HL-60 (cell line): ENCODE measurements around the gene MAP3K8.
A peak's percentile ranks its signal among the peaks of the same experiment; 100 is the strongest.

Source experiments
- DNase-seq, 2 experiments: peaks; one replicate each; pipeline ENCODE4 v3.0.0-alpha.2; 2010 to 2020; ENCODE audit warnings: low read depth in 1 of 2, low spot score in 1 of 2
- H3K27ac ChIP-seq: fragments of 250-450 bp; sonication (Bioruptor Pico); replicated peaks from 2 replicates; pipeline ENCODE4 v1.5.1; 2020; ENCODE audit warnings: mild to moderate bottlenecking, moderate library complexity
- H3K27me3 ChIP-seq: fragments of 250-450 bp; sonication (Bioruptor Pico); 2 replicates; pipeline ENCODE4 v1.5.1; 2021; ENCODE audit warnings: mild to moderate bottlenecking, moderate library complexity; ENCODE audit not compliant: insufficient read depth, poor library complexity, severe bottlenecking
- H3K4me3 ChIP-seq: replicated peaks from 2 replicates; pipeline ENCODE4 v1.5.1; 2011; ENCODE audit warnings: mild to moderate bottlenecking, control low read depth, low read length; ENCODE audit not compliant: insufficient read depth
- CTCF ChIP-seq: IDR thresholded peaks from one replicate; pipeline ENCODE4 v1.5.1; 2011; ENCODE audit warnings: low read length, control low read depth, inconsistent platforms; ENCODE audit not compliant: insufficient read depth
- GABPA ChIP-seq: IDR thresholded peaks from 2 replicates; pipeline ENCODE4 v1.6.1; 2012; ENCODE audit warnings: low read depth
- POLR2AphosphoS5 ChIP-seq: IDR thresholded peaks from 2 replicates; pipeline ENCODE4 v1.6.1; 2012; ENCODE audit warnings: low read depth
- REST ChIP-seq: IDR thresholded peaks from 2 replicates; pipeline ENCODE4 v1.6.1; 2012; ENCODE audit warnings: low read depth; ENCODE audit not compliant: insufficient replicate concordance
- SPI1 ChIP-seq: IDR thresholded peaks from 2 replicates; pipeline ENCODE4 v1.6.1; 2012; ENCODE audit warnings: low read depth, mild to moderate bottlenecking, borderline replicate concordance

Gene MAP3K8

GRCh38 chr10:30433306-30433729, 666 bp upstream of the MAP3K8 start:
- TF ChIP-seq SPI1 (no peak), POLR2AphosphoS5 (no peak; the same call in 1 of the 2 replicates), CTCF (no peak), REST (no peak), GABPA (no peak)

GRCh38 chr10:30434273-30435072, 489 bp downstream of the MAP3K8 start:
- DNase-seq: peak; percentile 73 to 94
- peak overlapping the region; percentile 70 for H3K4me3 ChIP-seq

More at GRCh38 chr10:30433306-30433729, 666 bp upstream of the MAP3K8 start:
- DNase-seq: peak in 1 of 2 experiments; percentile 59
- H3K4me3 ChIP-seq: peak overlapping the region; percentile 70
- H3K27me3 ChIP-seq: no peaks in the 10 kb centered on the region
- H3K27ac ChIP-seq: peak overlapping the region; percentile 93

More at GRCh38 chr10:30434273-30435072, 489 bp downstream of the MAP3K8 start:
- no peaks in the 10 kb centered on the region for H3K27me3 ChIP-seq
- peak overlapping the region; percentile 93 for H3K27ac ChIP-seq
- TF ChIP-seq REST: peak; percentile 68
- peak; percentile 21; the same call in 1 of the 2 replicates for TF ChIP-seq SPI1
- TF ChIP-seq CTCF: no peak
- no peak for TF ChIP-seq GABPA
- TF ChIP-seq POLR2AphosphoS5: peak; percentile 97
